Measurements from ENCODE around the gene SLC25A24. TPM values are rescaled to one million over a fixed set of nuclear protein-coding genes. Genes with fewer than 3 reads are reported as not detected.
A peak's percentile ranks its signal among the peaks of the same experiment; 100 is the strongest.

The SLC25A24 gene
- total RNA-seq, 2 experiments from 2014 or later, result 26.9 to 29.2 TPM

DNA sequence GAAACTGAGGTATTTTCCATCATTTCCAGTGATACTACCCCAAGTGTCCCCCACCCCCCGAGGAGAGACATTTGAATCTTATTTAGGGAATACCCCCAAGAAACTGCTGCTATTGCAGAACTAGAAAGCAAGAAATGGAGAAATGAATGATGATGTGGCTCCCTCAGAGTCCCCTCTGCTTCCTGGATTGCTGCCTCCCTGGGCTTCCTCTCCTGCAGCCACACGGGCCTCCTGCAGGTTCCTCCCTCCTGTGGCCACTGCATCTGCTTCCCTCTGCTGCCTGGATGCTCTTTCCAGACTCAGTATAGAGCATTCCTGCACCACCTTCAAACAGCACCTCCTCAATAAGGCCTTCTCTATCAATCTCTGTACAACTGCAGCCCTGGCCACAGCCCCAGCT lies 69.3 kb downstream of the SLC25A24 start:
- ATAC-seq (no peak), DNase-seq (no peak)
- CTCF ChIA-PET, result interaction anchor here (8.1 kb wide), 1 partner anchor 347 kb away, joined by 319 read pairs; no protein-coding TSS in a partner anchor
- Mint-ChIP-seq H3K4me1 (ENCODE audit: low read depth) (no peaks in the 10 kb centered on the region), H3K27ac (no peak overlapping the region), H3K36me3 (ENCODE audit: low read depth) (peaks cover 28% of the 10 kb centered on the region), H3K27me3 (ENCODE audit: low read depth) (no peaks in the 10 kb centered on the region), H3K9me3 (ENCODE audit: insufficient read depth) (no peaks in the 10 kb centered on the region), H3K4me3 (no peak overlapping the region)
- POLR2A ChIA-PET, result no interaction called here

DNA sequence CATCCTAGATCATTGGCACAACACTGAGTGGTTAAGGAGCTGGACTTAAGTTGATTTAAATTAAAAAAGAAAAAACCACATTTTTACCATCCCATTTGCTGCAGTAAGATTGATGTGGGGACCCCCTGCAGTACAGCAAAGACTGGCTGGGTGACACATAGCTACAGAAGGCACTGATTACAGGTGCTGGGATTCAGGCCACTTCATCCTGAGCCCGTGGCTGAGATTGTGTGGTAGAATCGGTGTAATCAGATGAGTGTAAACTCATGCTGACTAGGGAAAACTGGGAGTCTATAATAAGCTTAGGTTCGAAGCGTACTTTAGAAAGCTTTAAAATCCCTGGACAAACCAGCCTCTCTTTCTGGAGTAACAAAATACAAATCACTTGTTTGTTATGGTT lies 70.1 kb downstream of the SLC25A24 start:
- H3K4me3 Mint-ChIP-seq, result no peak overlapping the region
- no peak overlapping the region for H3K27ac Mint-ChIP-seq
- H3K27me3 Mint-ChIP-seq (ENCODE audit: low read depth), result no peaks in the 10 kb centered on the region
- H3K9me3 Mint-ChIP-seq (ENCODE audit: insufficient read depth), result no peaks in the 10 kb centered on the region
- ATAC-seq, result no peak
- ChIA-PET POLR2A (no interaction called here), CTCF (interaction anchor here (1.3 to 8.1 kb wide), 2 partner anchors 11 to 347 kb away, joined by 3 to 319 read pairs; no protein-coding TSS in a partner anchor)
- no peak for DNase-seq
- peaks cover 2% of the 10 kb centered on the region for H3K4me1 Mint-ChIP-seq (ENCODE audit: low read depth)
- H3K36me3 Mint-ChIP-seq (ENCODE audit: low read depth), result peaks cover 26% of the 10 kb centered on the region

DNA sequence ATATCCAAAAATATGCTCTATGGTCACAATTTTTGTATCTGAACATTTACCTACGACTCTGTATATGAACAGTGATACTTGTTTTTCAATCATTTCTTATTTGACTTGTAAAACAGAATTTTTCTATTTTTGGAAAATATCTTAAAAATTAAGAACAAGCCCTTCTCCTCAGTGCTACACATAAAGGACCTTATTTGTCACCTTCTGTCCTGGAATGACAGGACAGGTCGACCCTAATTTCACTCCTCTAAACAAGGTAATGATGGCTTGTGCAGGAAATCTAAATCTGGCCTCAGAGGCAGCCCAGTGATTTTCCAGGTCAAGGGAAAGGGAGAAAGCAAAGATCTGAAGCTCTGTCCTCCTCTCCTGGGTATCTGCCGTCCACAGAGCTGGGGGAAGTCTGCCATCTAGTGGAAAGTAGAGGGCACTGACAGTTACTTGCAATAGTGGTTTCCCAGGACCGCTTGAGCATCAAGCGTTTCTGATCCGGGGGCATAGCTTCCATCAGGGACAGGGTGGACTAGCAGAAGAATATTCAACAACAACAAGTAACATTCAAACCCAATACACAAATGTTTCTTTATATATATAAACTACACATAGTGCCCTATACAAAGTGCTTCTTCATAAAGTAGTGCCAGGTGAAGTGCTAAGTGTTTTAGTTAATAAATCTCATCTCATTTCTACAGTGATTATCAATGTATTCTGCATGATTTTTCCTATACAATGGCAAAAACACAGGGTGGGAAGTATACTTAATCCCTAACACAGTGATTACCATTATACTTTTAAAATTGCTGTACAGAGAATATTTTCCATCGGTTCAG lies 74.6 kb downstream of the SLC25A24 start:
- H3K27me3 Mint-ChIP-seq (ENCODE audit: low read depth), result no peaks in the 10 kb centered on the region
- POLR2A ChIA-PET, result interaction anchor here (1.9 kb wide), 1 partner anchor 343 kb away, joined by 8 read pairs; no protein-coding TSS in a partner anchor
- no peak overlapping the region for H3K27ac Mint-ChIP-seq
- no peak overlapping the region for H3K4me3 Mint-ChIP-seq
- peak; percentile 78 for DNase-seq
- no peaks in the 10 kb centered on the region for H3K9me3 Mint-ChIP-seq (ENCODE audit: insufficient read depth)
- peaks cover 2% of the 10 kb centered on the region for H3K4me1 Mint-ChIP-seq (ENCODE audit: low read depth)
- CTCF ChIA-PET, result interaction anchor here (0.6 to 8.1 kb wide), 44 partner anchors 11 to 359 kb away, joined by 3 to 319 read pairs (median 4); partner anchors contain the start of gene VAV3
- ATAC-seq, result peak; percentile 92
- no peaks in the 10 kb centered on the region for H3K36me3 Mint-ChIP-seq (ENCODE audit: low read depth)

DNA sequence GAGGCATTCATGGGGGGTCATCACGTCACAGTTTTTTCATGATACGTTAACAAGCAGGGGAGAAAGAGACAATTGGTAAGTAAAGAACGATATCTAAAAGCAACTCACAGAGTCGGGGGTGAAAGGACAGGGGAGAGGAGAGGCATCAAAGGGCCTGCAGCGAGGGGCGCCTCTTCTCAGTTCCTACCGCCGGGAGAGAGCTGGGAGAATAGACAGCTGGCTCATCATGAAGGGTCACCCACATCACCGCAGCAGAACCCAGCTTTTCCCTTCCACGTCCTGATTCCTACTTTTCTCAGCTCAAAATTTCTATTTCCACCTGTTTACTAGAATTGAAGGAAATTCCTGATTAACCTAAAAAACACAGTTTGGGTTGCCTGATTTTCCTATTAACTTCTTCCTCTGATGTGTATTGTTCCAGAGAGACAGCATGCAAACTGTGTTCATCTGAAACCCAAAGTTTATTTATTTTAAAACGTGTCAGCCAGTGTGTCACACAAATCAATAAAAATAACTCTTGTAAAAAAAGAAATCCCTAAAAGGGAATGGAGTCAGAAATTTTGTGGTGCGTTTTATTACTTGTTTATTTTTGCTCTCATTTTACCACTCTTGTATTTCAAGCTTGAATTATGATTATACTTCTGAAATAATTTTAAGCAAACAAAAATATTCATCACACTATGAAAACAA lies 75.4 kb downstream of the SLC25A24 start:
- peaks cover 2% of the 10 kb centered on the region for H3K4me1 Mint-ChIP-seq (ENCODE audit: low read depth)
- H3K36me3 Mint-ChIP-seq (ENCODE audit: low read depth), result no peaks in the 10 kb centered on the region
- DNase-seq (no peak), ATAC-seq (no peak)
- POLR2A ChIA-PET, result interaction anchor here (1.9 kb wide), 1 partner anchor 343 kb away, joined by 8 read pairs; no protein-coding TSS in a partner anchor
- H3K9me3 Mint-ChIP-seq (ENCODE audit: insufficient read depth), result no peaks in the 10 kb centered on the region
- peaks cover 7% of the 10 kb centered on the region for H3K27me3 Mint-ChIP-seq (ENCODE audit: low read depth)
- no peak overlapping the region for H3K27ac Mint-ChIP-seq
- H3K4me3 Mint-ChIP-seq, result no peak overlapping the region
- CTCF ChIA-PET, result interaction anchor here (0.6 to 8.1 kb wide), 43 partner anchors 9 to 358 kb away, joined by 3 to 319 read pairs (median 4); partner anchors contain the start of gene VAV3

DNA sequence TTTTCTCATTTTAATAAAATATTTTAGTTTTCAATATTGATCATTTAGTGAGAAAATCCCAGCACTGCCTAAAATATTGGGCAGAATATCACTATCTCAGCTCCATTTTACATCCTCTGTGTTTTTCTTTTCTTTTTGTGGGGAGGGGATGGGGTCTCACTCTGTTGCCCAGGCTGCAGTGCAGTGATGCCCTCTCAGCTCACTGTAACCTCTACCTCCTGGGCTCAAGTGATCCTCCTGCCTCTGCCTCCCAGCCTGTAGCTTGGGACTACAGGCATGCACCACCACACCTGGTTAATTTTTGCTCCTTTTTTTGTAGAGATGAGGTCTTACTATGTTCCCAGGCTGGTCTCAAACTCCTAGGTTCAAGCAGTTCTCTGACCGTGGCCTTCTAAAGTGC lies 76.1 kb downstream of the SLC25A24 start:
- CTCF ChIA-PET, result interaction anchor here (0.7 to 8.1 kb wide), 14 partner anchors 10 to 341 kb away, joined by 3 to 319 read pairs (median 8); partner anchors contain the start of gene VAV3
- H3K27me3 Mint-ChIP-seq (ENCODE audit: low read depth), result peaks cover 12% of the 10 kb centered on the region
- POLR2A ChIA-PET, result interaction anchor here (1.9 kb wide), 1 partner anchor 342 kb away, joined by 8 read pairs; no protein-coding TSS in a partner anchor
- H3K4me3 Mint-ChIP-seq, result no peak overlapping the region
- DNase-seq (no peak), ATAC-seq (no peak)
- H3K36me3 Mint-ChIP-seq (ENCODE audit: low read depth), result no peaks in the 10 kb centered on the region
- H3K9me3 Mint-ChIP-seq (ENCODE audit: insufficient read depth), result no peaks in the 10 kb centered on the region
- H3K27ac Mint-ChIP-seq, result no peak overlapping the region
- peaks cover 2% of the 10 kb centered on the region for H3K4me1 Mint-ChIP-seq (ENCODE audit: low read depth)

DNA sequence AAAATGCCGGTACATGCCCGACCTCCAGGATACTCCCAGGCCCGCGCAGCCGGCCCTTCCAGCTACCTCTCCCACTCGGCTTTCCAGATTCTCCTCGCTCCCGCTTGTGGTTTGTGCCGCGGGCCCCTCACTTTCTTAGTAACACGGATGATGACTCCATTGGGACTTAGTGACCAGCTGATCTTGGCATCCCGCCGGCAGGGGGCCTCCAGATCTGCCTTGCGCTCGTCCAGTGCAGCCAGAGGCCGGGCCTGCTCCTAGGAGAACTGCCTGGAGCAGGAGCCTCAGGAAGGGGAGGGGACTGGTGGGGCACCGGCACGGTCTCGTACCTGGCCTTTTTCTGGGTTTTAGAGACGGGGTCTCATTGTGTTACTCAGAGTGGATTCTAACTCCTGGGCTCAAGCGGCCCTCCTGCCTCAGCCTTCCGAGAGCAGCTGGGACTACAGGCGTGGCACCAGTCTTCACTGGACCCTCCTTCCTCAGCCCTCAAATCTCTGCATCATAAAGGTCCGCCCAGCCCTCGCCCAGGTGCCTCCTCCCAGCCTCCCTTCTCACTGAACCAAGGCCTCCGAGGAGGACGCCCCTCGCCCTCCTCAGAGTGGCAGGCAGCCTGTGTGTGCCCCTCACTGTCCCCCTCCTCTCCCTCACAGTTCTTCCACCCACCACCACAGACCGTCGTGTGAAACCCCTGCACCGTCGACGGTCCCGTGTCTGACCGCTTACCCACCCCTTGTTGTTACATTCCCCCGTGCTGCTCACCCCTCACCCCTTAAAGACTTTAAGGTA lies 78.6 kb downstream of the SLC25A24 start:
- Mint-ChIP-seq H3K9me3 (ENCODE audit: insufficient read depth) (no peaks in the 10 kb centered on the region), H3K27ac (no peak overlapping the region), H3K36me3 (ENCODE audit: low read depth) (no peaks in the 10 kb centered on the region), H3K4me1 (ENCODE audit: low read depth) (peaks cover 8% of the 10 kb centered on the region), H3K27me3 (ENCODE audit: low read depth) (peaks cover 12% of the 10 kb centered on the region), H3K4me3 (no peak overlapping the region)
- ChIA-PET POLR2A (no interaction called here), CTCF (interaction anchor here (4.3 kb wide), 1 partner anchor 339 kb away, joined by 28 read pairs; no protein-coding TSS in a partner anchor)
- ATAC-seq (no peak), DNase-seq (no peak)

DNA sequence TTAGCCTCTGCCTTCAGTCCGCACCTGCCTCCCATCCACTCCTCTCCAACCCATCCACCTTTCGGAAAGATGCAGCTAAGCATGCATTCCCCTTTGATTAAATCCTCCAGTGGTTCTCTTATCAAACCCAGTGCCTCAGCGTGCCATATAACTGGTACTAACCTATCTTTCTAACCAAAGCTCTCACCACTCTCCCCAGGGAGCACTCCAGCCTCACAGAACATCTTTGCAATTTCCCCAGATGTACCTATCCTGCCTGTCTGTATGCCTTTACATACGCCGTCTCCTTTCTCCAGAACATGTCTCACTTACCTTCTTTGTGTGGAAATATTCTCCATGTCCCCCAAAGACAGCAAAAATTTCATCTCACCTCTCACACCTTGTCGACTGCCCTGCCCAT lies 80.0 kb downstream of the SLC25A24 start:
- ATAC-seq (no peak), DNase-seq (no peak)
- no peak overlapping the region for H3K4me3 Mint-ChIP-seq
- no peak overlapping the region for H3K27ac Mint-ChIP-seq
- POLR2A ChIA-PET, result no interaction called here
- peaks cover 6% of the 10 kb centered on the region for H3K4me1 Mint-ChIP-seq (ENCODE audit: low read depth)
- CTCF ChIA-PET, result interaction anchor here (1.2 to 4.3 kb wide), 3 partner anchors 152 to 338 kb away, joined by 3 to 28 read pairs (median 4); no protein-coding TSS in a partner anchor
- no peaks in the 10 kb centered on the region for H3K36me3 Mint-ChIP-seq (ENCODE audit: low read depth)
- H3K9me3 Mint-ChIP-seq (ENCODE audit: insufficient read depth), result no peaks in the 10 kb centered on the region
- peaks cover 12% of the 10 kb centered on the region for H3K27me3 Mint-ChIP-seq (ENCODE audit: low read depth)

DNA sequence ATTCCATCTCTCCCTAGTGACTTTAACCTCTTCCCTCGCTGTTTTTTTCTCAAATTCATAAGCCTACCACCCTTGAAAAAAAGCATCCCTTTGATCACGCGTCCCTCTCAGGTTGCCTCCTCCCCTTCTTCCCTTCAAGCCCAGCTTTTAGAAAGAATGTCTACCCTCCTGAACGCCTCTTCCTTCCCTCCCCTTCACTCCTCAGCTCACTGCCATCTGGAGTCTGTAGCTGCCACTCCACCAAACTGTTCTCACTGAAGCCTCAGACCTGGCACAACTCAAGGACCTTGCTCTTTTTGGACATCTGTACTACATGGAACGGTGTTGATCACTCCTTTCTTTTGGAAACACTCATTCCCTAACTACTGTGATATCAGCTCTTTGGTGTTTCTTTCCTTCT lies 80.6 kb downstream of the SLC25A24 start:
- Mint-ChIP-seq H3K36me3 (ENCODE audit: low read depth) (no peaks in the 10 kb centered on the region), H3K9me3 (ENCODE audit: insufficient read depth) (no peaks in the 10 kb centered on the region), H3K27ac (no peak overlapping the region), H3K27me3 (ENCODE audit: low read depth) (peaks cover 12% of the 10 kb centered on the region), H3K4me3 (no peak overlapping the region), H3K4me1 (ENCODE audit: low read depth) (peaks cover 6% of the 10 kb centered on the region)
- ChIA-PET POLR2A (no interaction called here), CTCF (interaction anchor here (1.2 to 4.3 kb wide), 6 partner anchors 151 to 339 kb away, joined by 3 to 28 read pairs (median 4); no protein-coding TSS in a partner anchor)
- DNase-seq, result no peak
- no peak for ATAC-seq

DNA sequence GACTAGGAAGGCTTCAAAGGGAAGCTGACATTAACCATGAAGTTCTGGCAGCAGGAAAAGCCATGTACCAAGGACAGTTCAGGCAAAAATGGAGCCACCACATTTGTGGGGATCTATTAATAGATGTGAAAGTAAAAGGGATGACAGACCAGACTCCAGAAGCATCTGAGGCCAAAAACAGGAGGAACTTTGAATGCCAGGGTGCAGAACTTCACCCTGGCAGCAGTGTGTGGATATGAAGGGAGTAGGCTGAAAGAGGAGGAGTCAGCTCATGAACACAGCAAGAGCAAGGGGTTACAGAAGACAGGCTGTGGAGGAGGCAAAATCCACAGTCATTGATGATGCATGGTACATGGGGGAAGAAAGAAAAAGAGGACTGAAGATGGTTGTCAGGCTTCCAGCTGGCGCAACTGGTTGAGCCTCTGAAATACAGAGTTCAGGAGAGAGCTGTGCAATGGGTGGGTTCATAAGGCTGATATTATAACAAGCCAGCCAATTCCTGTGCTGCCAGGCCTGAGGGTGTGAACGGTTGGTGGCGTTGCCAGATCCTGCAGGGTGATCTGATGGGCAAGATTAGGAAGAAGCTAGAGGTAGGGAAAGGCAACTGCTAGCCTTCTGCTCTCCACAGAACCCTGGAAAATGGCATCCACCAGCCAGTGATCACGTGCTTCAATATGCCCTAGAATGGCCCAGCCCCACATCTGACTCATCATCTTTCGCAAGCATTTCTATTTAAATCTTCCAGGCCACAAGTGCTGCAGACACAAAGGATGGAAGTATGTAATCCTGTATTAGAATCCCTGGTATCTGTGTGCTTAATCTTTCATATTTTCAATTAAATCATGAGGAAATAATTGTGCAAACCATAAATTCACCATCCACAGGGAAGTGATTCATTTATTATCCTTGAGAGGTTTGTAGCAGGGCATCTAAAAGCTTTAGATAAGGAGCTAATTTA lies 81.9 kb downstream of the SLC25A24 start:
- Mint-ChIP-seq H3K4me1 (ENCODE audit: low read depth) (peaks cover 6% of the 10 kb centered on the region), H3K9me3 (ENCODE audit: insufficient read depth) (no peaks in the 10 kb centered on the region), H3K36me3 (ENCODE audit: low read depth) (no peaks in the 10 kb centered on the region), H3K27me3 (ENCODE audit: low read depth) (peaks cover 12% of the 10 kb centered on the region), H3K27ac (no peak overlapping the region), H3K4me3 (no peak overlapping the region)
- ChIA-PET POLR2A (no interaction called here), CTCF (interaction anchor here (1.0 to 4.3 kb wide), 5 partner anchors 11 to 338 kb away, joined by 3 to 28 read pairs (median 4); no protein-coding TSS in a partner anchor)
- DNase-seq (no peak), ATAC-seq (no peak)

DNA sequence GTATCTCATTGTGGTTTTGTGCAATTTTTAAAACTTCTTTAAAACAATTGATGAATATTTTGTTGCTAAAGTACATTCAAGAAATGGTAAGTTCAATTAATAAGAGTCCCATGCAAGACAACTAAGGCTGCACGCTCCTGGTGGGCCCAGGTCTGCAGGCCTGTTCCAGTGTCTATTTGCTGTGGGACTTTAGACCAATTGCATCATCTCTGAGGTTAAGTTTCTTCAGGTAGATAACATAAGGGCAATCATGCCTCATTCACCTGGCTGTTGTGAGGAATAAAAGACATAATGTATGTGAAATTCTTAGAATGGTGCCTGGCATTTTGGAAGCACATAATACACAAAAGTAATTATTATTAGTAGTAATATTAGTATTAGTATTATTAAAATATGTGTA lies 82.9 kb downstream of the SLC25A24 start:
- DNase-seq (no peak), ATAC-seq (no peak)
- CTCF ChIA-PET, result interaction anchor here (4.3 kb wide), 1 partner anchor 335 kb away, joined by 28 read pairs; no protein-coding TSS in a partner anchor
- POLR2A ChIA-PET, result no interaction called here
- peaks cover 6% of the 10 kb centered on the region for H3K4me1 Mint-ChIP-seq (ENCODE audit: low read depth)
- peaks cover 12% of the 10 kb centered on the region for H3K27me3 Mint-ChIP-seq (ENCODE audit: low read depth)
- H3K36me3 Mint-ChIP-seq (ENCODE audit: low read depth), result no peaks in the 10 kb centered on the region
- no peaks in the 10 kb centered on the region for H3K9me3 Mint-ChIP-seq (ENCODE audit: insufficient read depth)
- no peak overlapping the region for H3K4me3 Mint-ChIP-seq
- no peak overlapping the region for H3K27ac Mint-ChIP-seq
